K562 (cell line): ENCODE data around the gene NTRK1. TPM values are rescaled to one million over a fixed set of nuclear protein-coding genes. Genes with fewer than 3 reads are reported as not detected.

ENCODE experiments used
- ATAC-seq: fragments of 200-7000 bp; cut with Tn5 transposase; 3 replicates; pipeline ENCODE4 v1.9.1; 2020; ENCODE audit warnings: moderate library complexity
- BruUV-seq: library from RNA; stranded (reverse); fragments of 400-500 nt; replicated peaks from 2 replicates; lab custom pipeline; 2021; lab: Mats Ljungman, UMichigan
- CTCF ChIA-PET: fragments of 300-600 bp; formaldehyde crosslinking; extraction: SDS; loops from one replicate; lab custom pipeline; 2021; ENCODE audit warnings: low intra/inter-chr PET ratio; lab: Yijun Ruan, JAX
- POLR2A ChIA-PET: fragments of 300-600, 350-650 bp; sonication (Branson Sonifier 250); formaldehyde crosslinking; extraction: SDS; loops from one replicate; lab custom pipeline; 2021; ENCODE audit warnings: antibody characterized with exemption, inconsistent platforms; lab: Yijun Ruan, JAX
- DNase-seq, 4 experiments: peaks; one replicate each; pipeline versions ENCODE4 v3.0.0 to v3.0.0-alpha.2; 2011 to 2018; ENCODE audit warnings: low spot score in 3 of 4, mixed read lengths in 3 of 4; ENCODE audit errors: extremely low read depth in 1 of 4
- FAIRE-seq: peaks from 2 replicates; lab custom pipeline; 2011; peaks lifted over from hg19 to GRCh38; lab: Jason Lieb, UNC
- H2AFZ ChIP-seq: 2 replicates; pipeline ENCODE4 v1.6.0; 2011; ENCODE audit warnings: low read depth, low read length, control low read depth, inconsistent platforms
- H3K27ac ChIP-seq: fragments of 200-600 bp; 3 replicates; pipeline ENCODE4 v1.8.0; 2011; ENCODE audit warnings: low read depth, mild to moderate bottlenecking, control low read depth, inconsistent platforms, low read length, moderate library complexity, mixed read lengths; ENCODE audit errors: extremely low read depth
- H3K27me3 ChIP-seq, 2 experiments: fragments of 300-600 bp in 1 of 2; 2 replicates in 1 of 2; 3 replicates in 1 of 2; pipeline versions ENCODE4 v1.6.0 to v1.8.0; 2011; ENCODE audit warnings: inconsistent platforms in 2 of 2, low read length in 2 of 2, mild to moderate bottlenecking in 1 of 2, mixed read lengths in 1 of 2, moderate library complexity in 1 of 2; ENCODE audit not compliant: control insufficient read depth in 2 of 2, insufficient read depth in 2 of 2
- H3K36me3 ChIP-seq: fragments of 300-600 bp; 3 replicates; pipeline ENCODE4 v1.8.0; 2011; ENCODE audit warnings: mild to moderate bottlenecking, low read length, inconsistent platforms; ENCODE audit not compliant: control insufficient read depth, insufficient read depth
- H3K4me1 ChIP-seq, 2 experiments: fragments of 200-600 bp in 1 of 2; replicated peaks in 1 of 2; 2 replicates in 1 of 2; 3 replicates in 1 of 2; pipeline versions ENCODE4 v1.5.1 to v1.8.0; 2011; ENCODE audit warnings: inconsistent platforms in 2 of 2, low read length in 2 of 2, mild to moderate bottlenecking in 1 of 2, mixed read lengths in 1 of 2, moderate library complexity in 1 of 2; ENCODE audit not compliant: control insufficient read depth in 2 of 2, insufficient read depth in 2 of 2
- H3K4me2 ChIP-seq: 2 replicates; pipeline ENCODE4 v1.6.1; 2011; ENCODE audit warnings: low read length, control low read depth, inconsistent platforms, mixed read lengths; ENCODE audit not compliant: insufficient read depth
- H3K4me3 ChIP-seq: fragments of 200-600 bp; sonication (generic), shearing (Covaris generic); 2 replicates; pipeline ENCODE4 v1.5.1; 2016; ENCODE audit warnings: control low read depth, inconsistent platforms
- H3K79me2 ChIP-seq: fragments of 200-600 bp; 3 replicates; pipeline ENCODE4 v1.8.0; 2011; ENCODE audit warnings: low read length, inconsistent platforms; ENCODE audit not compliant: control insufficient read depth, insufficient read depth
- H3K9ac ChIP-seq, 2 experiments: 2 replicates each; pipeline versions ENCODE4 v1.6.0 to v1.6.1; 2011; ENCODE audit warnings: low read depth in 2 of 2, low read length in 2 of 2, control low read depth in 1 of 2, inconsistent platforms in 1 of 2, mild to moderate bottlenecking in 1 of 2, mixed read lengths in 1 of 2; ENCODE audit not compliant: insufficient read depth in 1 of 2
- H3K9me1 ChIP-seq: one replicate; pipeline ENCODE4 v1.6.0; 2011; ENCODE audit warnings: inconsistent platforms, mild to moderate bottlenecking, low read length, moderate library complexity; ENCODE audit not compliant: control insufficient read depth, insufficient read depth
- H3K9me3 ChIP-seq: replicated peaks from 2 replicates; pipeline ENCODE4 v1.5.1; 2011; ENCODE audit warnings: low read depth, low read length, inconsistent platforms; ENCODE audit not compliant: control insufficient read depth, insufficient read depth
- H4K20me1 ChIP-seq: replicated peaks from 2 replicates; pipeline ENCODE4 v1.6.1; 2011; ENCODE audit warnings: low read length, inconsistent platforms, mixed read lengths; ENCODE audit not compliant: control insufficient read depth, insufficient read depth
- MAFF ChIP-seq: IDR thresholded peaks from 2 replicates; pipeline ENCODE4 v1.6.1; 2012; ENCODE audit warnings: low read length, improper control_type of control experiment
- MEIS2 ChIP-seq: fragments of 450-650 bp; IDR thresholded peaks from 2 replicates; pipeline ENCODE4 v1.6.1; 2014; ENCODE audit warnings: mild to moderate bottlenecking; ENCODE audit not compliant: partially characterized antibody
- PYGO2 ChIP-seq: fragments of 450-650 bp; IDR thresholded peaks from 2 replicates; pipeline ENCODE4 v1.6.1; 2016; ENCODE audit warnings: mild to moderate bottlenecking, missing genetic modification characterization, moderate library complexity, missing compliant biosample characterization
- SIN3A ChIP-seq, 2 experiments: fragments of 150-350 bp in 1 of 2; IDR thresholded peaks; 2 replicates each; pipeline ENCODE4 v1.6.1; 2011 to 2016; ENCODE audit warnings: borderline replicate concordance in 2 of 2, low read depth in 2 of 2, low read length in 2 of 2, mild to moderate bottlenecking in 2 of 2, moderate library complexity in 2 of 2; ENCODE audit not compliant: control insufficient read depth in 1 of 2
- WGBS: fragments of 100-300 bp; shearing (Covaris generic); methylation state at CpG from one replicate; pipeline ENCODE4 v1.1.6; 2016; ENCODE audit warnings: low coverage, mixed read lengths; ENCODE audit not compliant: insufficient coverage; ENCODE audit errors: missing lambda C conversion rate; 5-methylcytosine and 5-hydroxymethylcytosine counted together
- in situ Hi-C: fragments of 300-500 bp; cut with MboI; formaldehyde crosslinking; loops from 4 replicates; pipeline ENCODE4 v1.15.0; 2018; ENCODE audit warnings: inconsistent platforms, mixed read lengths
- intact Hi-C: fragments of 100-400 bp; cut with micrococcal nuclease; formaldehyde crosslinking; loops from 2 replicates; pipeline ENCODE4 v1.14.2; 2022
- polyA plus RNA-seq, 8 experiments: library from polyadenylated mRNA; depleted of rRNA in 4 of 8; stranded (reverse) in 5 of 8; unstranded in 3 of 8; fragments of >200 nt; fragmentation: Nextera tagmentation in 2 of 8; fragmentation: Illumina TruSeq in 1 of 8; extraction: Ambion mirVana in 2 of 8; extraction: Trizol in 1 of 8; gene quantifications; 2 replicates each; pipeline versions ENCODE4 v1.2.1 to v1.2.3, GENCODE V29; 2011 to 2014; ENCODE audit warnings: inconsistent platforms in 1 of 8, missing spikeins in 1 of 8
- total RNA-seq, 7 experiments: library from RNA; depleted of rRNA in 6 of 7; stranded (reverse); fragments of >200 nt in 6 of 7; fragmentation: Illumina TruSeq in 2 of 7; extraction: Trizol in 2 of 7; gene quantifications; 2 replicates each; pipeline versions ENCODE4 v1.2.1 to v1.2.3, GENCODE V29; 2011 to 2021; ENCODE audit warnings: low replicate concordance in 1 of 7
- TF ChIP-seq, protein P1 (sequence below), 2 experiments: fragments of 450-650 bp; IDR thresholded peaks; 2 replicates each; pipeline ENCODE4 v1.6.1; 2016
- TF ChIP-seq, protein P2 (sequence below): fragments of 450-650 bp; formaldehyde crosslinking; IDR thresholded peaks from 2 replicates; pipeline ENCODE4 v1.4.0; 2022; ENCODE audit warnings: missing genetic modification characterization
- TF ChIP-seq, protein P3 (sequence below): conservative IDR thresholded peaks from 2 replicates; pipeline ENCODE4 v1.6.1; 2011; ENCODE audit warnings: low read depth, mild to moderate bottlenecking, low read length; ENCODE audit not compliant: control insufficient read depth
- TF ChIP-seq, protein P4 (sequence below): fragments of 250-450 bp; sonication (Bioruptor Pico); IDR thresholded peaks from 2 replicates; pipeline ENCODE4 v1.5.0; 2021
- TF ChIP-seq, protein P5 (sequence below): fragments of 450-650 bp; IDR thresholded peaks from 2 replicates; pipeline ENCODE4 v1.6.1; 2018; ENCODE audit not compliant: partially characterized antibody

The NTRK1 gene
- total and polyA plus RNA-seq, 9 of the 15 experiments (the other 6 are each of a cell fraction or from before 2014, with no cell fraction given), result 0.46 to 30.0 (median 7.9) TPM

DNA sequence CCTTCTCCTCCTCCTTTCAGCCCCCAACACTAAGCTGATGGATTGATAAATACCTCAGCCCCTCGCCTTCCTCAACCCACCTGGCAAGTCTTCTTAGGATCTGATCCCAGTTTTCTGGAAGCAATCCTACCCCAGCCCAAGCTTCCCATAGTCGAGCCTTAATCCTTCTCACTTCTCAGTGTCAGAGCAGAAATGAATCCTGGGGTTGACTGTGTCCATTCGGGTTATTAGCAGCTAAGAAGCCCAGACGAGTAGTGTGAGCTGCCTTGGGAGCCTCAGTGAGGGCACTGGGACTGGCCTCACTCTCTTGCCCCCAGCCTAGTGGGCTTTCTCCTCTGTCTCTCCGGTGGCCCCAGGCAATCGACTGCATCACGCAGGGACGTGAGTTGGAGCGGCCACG is 20.4 kb downstream of the NTRK1 start (continued):
- no peak for TF ChIP-seq SIN3A (IDR thresholded peaks at IDR 0.05; ENCODE audit: borderline replicate concordance in 2 of 2, control insufficient read depth in 1 of 2, low read depth in 2 of 2, low read length in 2 of 2)
- TF ChIP-seq, protein P1, sequence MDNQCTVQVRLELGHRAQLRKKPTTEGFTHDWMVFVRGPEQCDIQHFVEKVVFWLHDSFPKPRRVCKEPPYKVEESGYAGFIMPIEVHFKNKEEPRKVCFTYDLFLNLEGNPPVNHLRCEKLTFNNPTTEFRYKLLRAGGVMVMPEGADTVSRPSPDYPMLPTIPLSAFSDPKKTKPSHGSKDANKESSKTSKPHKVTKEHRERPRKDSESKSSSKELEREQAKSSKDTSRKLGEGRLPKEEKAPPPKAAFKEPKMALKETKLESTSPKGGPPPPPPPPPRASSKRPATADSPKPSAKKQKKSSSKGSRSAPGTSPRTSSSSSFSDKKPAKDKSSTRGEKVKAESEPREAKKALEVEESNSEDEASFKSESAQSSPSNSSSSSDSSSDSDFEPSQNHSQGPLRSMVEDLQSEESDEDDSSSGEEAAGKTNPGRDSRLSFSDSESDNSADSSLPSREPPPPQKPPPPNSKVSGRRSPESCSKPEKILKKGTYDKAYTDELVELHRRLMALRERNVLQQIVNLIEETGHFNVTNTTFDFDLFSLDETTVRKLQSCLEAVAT (IDR thresholded peaks at IDR 0.05), result no peak
- TF ChIP-seq, protein P2, sequence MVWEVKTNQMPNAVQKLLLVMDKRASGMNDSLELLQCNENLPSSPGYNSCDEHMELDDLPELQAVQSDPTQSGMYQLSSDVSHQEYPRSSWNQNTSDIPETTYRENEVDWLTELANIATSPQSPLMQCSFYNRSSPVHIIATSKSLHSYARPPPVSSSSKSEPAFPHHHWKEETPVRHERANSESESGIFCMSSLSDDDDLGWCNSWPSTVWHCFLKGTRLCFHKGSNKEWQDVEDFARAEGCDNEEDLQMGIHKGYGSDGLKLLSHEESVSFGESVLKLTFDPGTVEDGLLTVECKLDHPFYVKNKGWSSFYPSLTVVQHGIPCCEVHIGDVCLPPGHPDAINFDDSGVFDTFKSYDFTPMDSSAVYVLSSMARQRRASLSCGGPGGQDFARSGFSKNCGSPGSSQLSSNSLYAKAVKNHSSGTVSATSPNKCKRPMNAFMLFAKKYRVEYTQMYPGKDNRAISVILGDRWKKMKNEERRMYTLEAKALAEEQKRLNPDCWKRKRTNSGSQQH (CRISPR knock-in tag), result no peak
- TF ChIP-seq, protein P3, sequence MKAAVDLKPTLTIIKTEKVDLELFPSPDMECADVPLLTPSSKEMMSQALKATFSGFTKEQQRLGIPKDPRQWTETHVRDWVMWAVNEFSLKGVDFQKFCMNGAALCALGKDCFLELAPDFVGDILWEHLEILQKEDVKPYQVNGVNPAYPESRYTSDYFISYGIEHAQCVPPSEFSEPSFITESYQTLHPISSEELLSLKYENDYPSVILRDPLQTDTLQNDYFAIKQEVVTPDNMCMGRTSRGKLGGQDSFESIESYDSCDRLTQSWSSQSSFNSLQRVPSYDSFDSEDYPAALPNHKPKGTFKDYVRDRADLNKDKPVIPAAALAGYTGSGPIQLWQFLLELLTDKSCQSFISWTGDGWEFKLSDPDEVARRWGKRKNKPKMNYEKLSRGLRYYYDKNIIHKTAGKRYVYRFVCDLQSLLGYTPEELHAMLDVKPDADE, result no peak

DNA sequence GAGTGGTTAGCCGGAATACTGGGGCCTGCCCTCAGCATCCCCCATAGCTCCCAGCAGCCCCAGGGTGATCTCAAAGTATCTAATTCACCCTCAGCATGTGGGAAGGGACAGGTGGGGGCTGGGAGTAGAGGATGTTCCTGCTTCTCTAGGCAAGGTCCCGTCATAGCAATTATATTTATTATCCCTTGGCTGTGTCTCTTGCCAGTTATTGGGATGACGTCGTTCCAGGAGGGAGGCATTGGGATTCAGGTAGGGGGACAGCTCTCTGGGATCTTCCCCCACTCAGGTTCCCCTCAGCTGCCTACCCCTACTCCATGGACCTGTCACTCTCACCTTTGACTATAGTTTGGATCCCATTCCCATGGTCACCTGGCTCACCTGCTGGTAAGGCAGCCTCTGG is 21.0 kb downstream of the NTRK1 start:
- intact Hi-C loops (no loop called here), in situ Hi-C loops (no loop called here)
- Histone ChIP-seq H3K36me3 (no peaks in the 10 kb centered on the region; the same call in 2 of the 3 replicates), H4K20me1 (no peaks in the 10 kb centered on the region), H3K4me1 (peaks cover 14 to 19% of the 10 kb centered on the region in 2 experiments; a peak in 4 of 5 replicates), H3K27me3 (no peaks in the 10 kb centered on the region), H3K9ac (no peak overlapping the region), H3K79me2 (no peaks in the 10 kb centered on the region), H3K9me3 (no peaks in the 10 kb centered on the region), H3K4me2 (no peak overlapping the region), H3K4me3 (no peak overlapping the region), H3K9me1 (no peaks in the 10 kb centered on the region), H2AFZ (no peak overlapping the region), H3K27ac (no peak overlapping the region)
- DNase-seq (no peak), FAIRE-seq (no peak), ATAC-seq (no peak)
- ChIA-PET CTCF (no interaction called here), POLR2A (interaction anchor here (0.6 to 1.4 kb wide), 3 partner anchors 12 to 46 kb away, joined by 3 to 4 read pairs (median 4); partner anchors contain the start of gene INSRR)
- WGBS, result 69% methylated on average over 4 of the region's 4 CpGs
- no TSS peak for BruUV-seq
- TF ChIP-seq, protein P4, sequence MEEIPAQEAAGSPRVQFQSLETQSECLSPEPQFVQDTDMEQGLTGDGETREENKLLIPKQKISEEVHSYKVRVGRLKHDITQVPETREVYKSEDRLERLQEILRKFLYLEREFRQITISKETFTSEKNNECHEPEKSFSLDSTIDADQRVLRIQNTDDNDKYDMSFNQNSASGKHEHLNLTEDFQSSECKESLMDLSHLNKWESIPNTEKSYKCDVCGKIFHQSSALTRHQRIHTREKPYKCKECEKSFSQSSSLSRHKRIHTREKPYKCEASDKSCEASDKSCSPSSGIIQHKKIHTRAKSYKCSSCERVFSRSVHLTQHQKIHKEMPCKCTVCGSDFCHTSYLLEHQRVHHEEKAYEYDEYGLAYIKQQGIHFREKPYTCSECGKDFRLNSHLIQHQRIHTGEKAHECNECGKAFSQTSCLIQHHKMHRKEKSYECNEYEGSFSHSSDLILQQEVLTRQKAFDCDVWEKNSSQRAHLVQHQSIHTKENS (CRISPR knock-in tag), result no peak
- TF ChIP-seq MEIS2, result no peak
- TF ChIP-seq, protein P5, sequence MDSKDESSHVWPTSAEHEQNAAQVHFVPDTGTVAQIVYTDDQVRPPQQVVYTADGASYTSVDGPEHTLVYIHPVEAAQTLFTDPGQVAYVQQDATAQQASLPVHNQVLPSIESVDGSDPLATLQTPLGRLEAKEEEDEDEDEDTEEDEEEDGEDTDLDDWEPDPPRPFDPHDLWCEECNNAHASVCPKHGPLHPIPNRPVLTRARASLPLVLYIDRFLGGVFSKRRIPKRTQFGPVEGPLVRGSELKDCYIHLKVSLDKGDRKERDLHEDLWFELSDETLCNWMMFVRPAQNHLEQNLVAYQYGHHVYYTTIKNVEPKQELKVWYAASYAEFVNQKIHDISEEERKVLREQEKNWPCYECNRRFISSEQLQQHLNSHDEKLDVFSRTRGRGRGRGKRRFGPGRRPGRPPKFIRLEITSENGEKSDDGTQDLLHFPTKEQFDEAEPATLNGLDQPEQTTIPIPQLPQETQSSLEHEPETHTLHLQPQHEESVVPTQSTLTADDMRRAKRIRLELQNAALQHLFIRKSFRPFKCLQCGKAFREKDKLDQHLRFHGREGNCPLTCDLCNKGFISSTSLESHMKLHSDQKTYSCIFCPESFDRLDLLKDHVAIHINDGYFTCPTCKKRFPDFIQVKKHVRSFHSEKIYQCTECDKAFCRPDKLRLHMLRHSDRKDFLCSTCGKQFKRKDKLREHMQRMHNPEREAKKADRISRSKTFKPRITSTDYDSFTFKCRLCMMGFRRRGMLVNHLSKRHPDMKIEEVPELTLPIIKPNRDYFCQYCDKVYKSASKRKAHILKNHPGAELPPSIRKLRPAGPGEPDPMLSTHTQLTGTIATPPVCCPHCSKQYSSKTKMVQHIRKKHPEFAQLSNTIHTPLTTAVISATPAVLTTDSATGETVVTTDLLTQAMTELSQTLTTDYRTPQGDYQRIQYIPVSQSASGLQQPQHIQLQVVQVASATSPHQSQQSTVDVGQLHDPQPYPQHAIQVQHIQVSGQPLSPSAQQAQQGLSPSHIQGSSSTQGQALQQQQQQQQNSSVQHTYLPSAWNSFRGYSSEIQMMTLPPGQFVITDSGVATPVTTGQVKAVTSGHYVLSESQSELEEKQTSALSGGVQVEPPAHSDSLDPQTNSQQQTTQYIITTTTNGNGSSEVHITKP, result no peak
- TF ChIP-seq MAFF, result no peak
- no peak for TF ChIP-seq PYGO2
